ENCODE results near the gene C3orf22. TPM values are rescaled to one million over a fixed set of nuclear protein-coding genes. Genes with fewer than 3 reads are reported as not detected.

The C3orf22 gene
- total RNA-seq, 3 donors from 2014 or later (not counting 1 experiment from before 2014, with no cell fraction given) = not detected

- Histone ChIP-seq H3K9me3 (ENCODE audit: control insufficient read depth, insufficient read depth, low read length) (no peaks in the 10 kb centered on the region), H3K27me3 (ENCODE audit: control insufficient read depth, insufficient read depth, low read length) (peaks cover under 1% of the 10 kb centered on the region), H3K27ac (ENCODE audit: low read length) (no peak within 1 kb of the TSS), H3K36me3 (ENCODE audit: control insufficient read depth, insufficient read depth, low read length) (no peaks in the 10 kb centered on the region), H3K4me1 (ENCODE audit: control insufficient read depth, insufficient read depth, low read length) (no peaks in the 10 kb centered on the region), H3K4me3 (ENCODE audit: low read length) (no peak within 1 kb of the TSS)
- no peak for TF ChIP-seq CTCF (IDR thresholded peaks at IDR 0.05)
- WGBS (ENCODE audit: insufficient coverage) = 91% methylated on average over 16 of the region's 16 CpGs
- H3K4me1 Mint-ChIP-seq = no peaks in the 10 kb centered on the region
- H3K27me3 Mint-ChIP-seq (ENCODE audit: low read depth in 2 of 2) = peaks cover 0 to 2% of the 10 kb centered on the region in 2 donors
- no peaks in the 10 kb centered on the region for H3K9me3 Mint-ChIP-seq
- ATAC-seq (no peak), DNase-seq (no peak)
- H3K36me3 Mint-ChIP-seq = no peaks in the 10 kb centered on the region
- H3K27ac Mint-ChIP-seq = no peak within 1 kb of the TSS
- intact Hi-C loops (cut with micrococcal nuclease) = no loop called here
- H3K4me3 Mint-ChIP-seq = no peak within 1 kb of the TSS
Measured at GRCh38 chr3:126517291-126517951, 41.3 kb downstream of the C3orf22 start, which contains the start of gene UROC1. Gene UROC1 (minus strand): TSS chr3:126517773. CDS start chr3:126517719, 54 bp downstream.

GRCh38 chr3:126516936-126517290 is 41.8 kb downstream of the C3orf22 start:
- intact Hi-C loops (cut with micrococcal nuclease) = no loop called here
- H3K27me3 ChIP-seq (ENCODE audit: control insufficient read depth, insufficient read depth, low read length) = no peaks in the 10 kb centered on the region
- H3K36me3 ChIP-seq (ENCODE audit: control insufficient read depth, insufficient read depth, low read length) = no peaks in the 10 kb centered on the region
- TF ChIP-seq CTCF (IDR thresholded peaks at IDR 0.05) = no peak
- WGBS (ENCODE audit: insufficient coverage) = 95% methylated on average over 8 of the region's 9 CpGs
- H3K27me3 Mint-ChIP-seq (ENCODE audit: low read depth in 2 of 2) = peaks cover 0 to 2% of the 10 kb centered on the region in 2 donors
- no peak overlapping the region for H3K4me3 Mint-ChIP-seq
- no peak for ATAC-seq
- DNase-seq = no peak
- H3K27ac Mint-ChIP-seq = no peak overlapping the region
- no peaks in the 10 kb centered on the region for H3K4me1 Mint-ChIP-seq
- H3K4me1 ChIP-seq (ENCODE audit: control insufficient read depth, insufficient read depth, low read length) = no peaks in the 10 kb centered on the region
- H3K9me3 ChIP-seq (ENCODE audit: control insufficient read depth, insufficient read depth, low read length) = no peaks in the 10 kb centered on the region
- no peak overlapping the region for H3K27ac ChIP-seq (ENCODE audit: low read length)
- no peak overlapping the region for H3K4me3 ChIP-seq (ENCODE audit: low read length)
- H3K9me3 Mint-ChIP-seq = no peaks in the 10 kb centered on the region
- no peaks in the 10 kb centered on the region for H3K36me3 Mint-ChIP-seq

- H3K4me3 Mint-ChIP-seq = no peak overlapping the region
- no peak overlapping the region for H3K27ac Mint-ChIP-seq
- no peak for DNase-seq
- peaks cover 0 to 2% of the 10 kb centered on the region in 2 donors for H3K27me3 Mint-ChIP-seq (ENCODE audit: low read depth in 2 of 2)
- no peaks in the 10 kb centered on the region for H3K36me3 Mint-ChIP-seq
- no peaks in the 10 kb centered on the region for H3K4me1 ChIP-seq (ENCODE audit: control insufficient read depth, insufficient read depth, low read length)
- H3K9me3 ChIP-seq (ENCODE audit: control insufficient read depth, insufficient read depth, low read length) = no peaks in the 10 kb centered on the region
- no peaks in the 10 kb centered on the region for H3K36me3 ChIP-seq (ENCODE audit: control insufficient read depth, insufficient read depth, low read length)
- ATAC-seq = no peak
- H3K27ac ChIP-seq (ENCODE audit: low read length) = no peak overlapping the region
- H3K9me3 Mint-ChIP-seq = no peaks in the 10 kb centered on the region
- WGBS (ENCODE audit: insufficient coverage) = 79% methylated on average over 5 of the region's 6 CpGs
- H3K4me1 Mint-ChIP-seq = no peaks in the 10 kb centered on the region
- H3K4me3 ChIP-seq (ENCODE audit: low read length) = no peak overlapping the region
- H3K27me3 ChIP-seq (ENCODE audit: control insufficient read depth, insufficient read depth, low read length) = no peaks in the 10 kb centered on the region
- no peak for TF ChIP-seq CTCF (IDR thresholded peaks at IDR 0.05)
- intact Hi-C loops (cut with micrococcal nuclease) = no loop called here
Measured at GRCh38 chr3:126516152-126516935, 42.4 kb downstream of the C3orf22 start.
